ENCODE measurements around the gene UBE2E2. TPM values are rescaled to one million over a fixed set of nuclear protein-coding genes. Genes with fewer than 3 reads are reported as not detected.

UBE2E2 gene
- total RNA-seq, 2 experiments from 2014 or later: 16.5 to 23.2 TPM

GRCh38 chr3:23256741-23257435 is 53.8 kb downstream of the UBE2E2 start:
- peaks cover 2% of the 10 kb centered on the region for H3K36me3 Mint-ChIP-seq (ENCODE audit: low read depth)
- TF ChIP-seq CTCF (IDR thresholded peaks at IDR 0.05): no peak
- ATAC-seq: no peak
- no peaks in the 10 kb centered on the region for H3K27me3 Mint-ChIP-seq
- intact Hi-C loops (cut with micrococcal nuclease): no loop called here
- ChIA-PET POLR2A (no interaction called here), CTCF (no interaction called here)
- H3K4me3 Mint-ChIP-seq: no peak overlapping the region
- H3K27ac Mint-ChIP-seq: no peak overlapping the region
- H3K9me3 Mint-ChIP-seq: no peaks in the 10 kb centered on the region
- no peak for DNase-seq
- peaks cover 10% of the 10 kb centered on the region for H3K4me1 Mint-ChIP-seq (ENCODE audit: low read depth)

GRCh38 chr3:23258110-23258509 is 55.0 kb downstream of the UBE2E2 start:
- DNase-seq: no peak
- CTCF ChIA-PET: no interaction called here
- Mint-ChIP-seq H3K9me3 (no peaks in the 10 kb centered on the region), H3K36me3 (ENCODE audit: low read depth) (peaks cover 2% of the 10 kb centered on the region), H3K4me1 (ENCODE audit: low read depth) (peaks cover 5% of the 10 kb centered on the region), H3K27ac (no peak overlapping the region), H3K4me3 (no peak overlapping the region), H3K27me3 (no peaks in the 10 kb centered on the region)
- TF ChIP-seq CTCF (IDR thresholded peaks at IDR 0.05): no peak
- no peak for ATAC-seq
- POLR2A ChIA-PET: no interaction called here
- intact Hi-C loops (cut with micrococcal nuclease): no loop called here

GRCh38 chr3:23259515-23259914 is 56.4 kb downstream of the UBE2E2 start:
- no peak overlapping the region for H3K4me3 Mint-ChIP-seq

GRCh38 chr3:23262766-23263165 is 59.6 kb downstream of the UBE2E2 start:
- ChIA-PET POLR2A (no interaction called here), CTCF (no interaction called here)
- Mint-ChIP-seq H3K4me3 (no peak overlapping the region), H3K4me1 (ENCODE audit: low read depth) (no peaks in the 10 kb centered on the region), H3K36me3 (ENCODE audit: low read depth) (peaks cover 2% of the 10 kb centered on the region), H3K27me3 (no peaks in the 10 kb centered on the region), H3K27ac (no peak overlapping the region), H3K9me3 (peaks cover 2% of the 10 kb centered on the region)
- ATAC-seq (no peak), DNase-seq (no peak)
- intact Hi-C loops (cut with micrococcal nuclease): no loop called here
- TF ChIP-seq CTCF (IDR thresholded peaks at IDR 0.05): no peak

More at GRCh38 chr3:23259515-23259914, 56.4 kb downstream of the UBE2E2 start:
- ChIA-PET CTCF (no interaction called here), POLR2A (no interaction called here)
- Mint-ChIP-seq H3K27ac (no peak overlapping the region), H3K4me1 (ENCODE audit: low read depth) (no peaks in the 10 kb centered on the region), H3K36me3 (ENCODE audit: low read depth) (peaks cover 2% of the 10 kb centered on the region), H3K9me3 (no peaks in the 10 kb centered on the region), H3K27me3 (no peaks in the 10 kb centered on the region)
- intact Hi-C loops (cut with micrococcal nuclease): no loop called here
- no peak for TF ChIP-seq CTCF (IDR thresholded peaks at IDR 0.05)
- no peak for ATAC-seq
- no peak for DNase-seq

- intact Hi-C loops (cut with micrococcal nuclease): no loop called here
- H3K27me3 Mint-ChIP-seq: no peaks in the 10 kb centered on the region
- DNase-seq (no peak), ATAC-seq (no peak)
- H3K36me3 Mint-ChIP-seq (ENCODE audit: low read depth): no peaks in the 10 kb centered on the region
- no peak overlapping the region for H3K27ac Mint-ChIP-seq
- peaks cover 2% of the 10 kb centered on the region for H3K9me3 Mint-ChIP-seq
- H3K4me1 Mint-ChIP-seq (ENCODE audit: low read depth): no peaks in the 10 kb centered on the region
- POLR2A ChIA-PET: no interaction called here
- H3K4me3 Mint-ChIP-seq: no peak overlapping the region
- CTCF ChIA-PET: no interaction called here
- TF ChIP-seq CTCF (IDR thresholded peaks at IDR 0.05): no peak
These were observed 60.7 kb downstream of the UBE2E2 start for GRCh38 chr3:23263796-23264195.
